Measurements from ENCODE around the gene NFIB. TPM values are rescaled to one million over a fixed set of nuclear protein-coding genes. Genes with fewer than 3 reads are reported as not detected.

NFIB gene
- total RNA-seq, 4 donors from 2014 or later: 61.0 to 68.3 (median 65.4) TPM

GRCh38 chr9:14245901-14246525 is 67.9 kb downstream of the NFIB start:
- TF ChIP-seq POLR2AphosphoS5 (IDR thresholded peaks at IDR 0.05): no peak
- no peak for TF ChIP-seq EP300 (IDR thresholded peaks at IDR 0.05)
- no peak for TF ChIP-seq CTCF (IDR thresholded peaks at IDR 0.05)
- TF ChIP-seq POLR2A (IDR thresholded peaks at IDR 0.05): no peak
- H3K4me1 ChIP-seq: peaks cover 2 to 49% (median 2%) of the 10 kb centered on the region in 3 donors
- H3K27me3 ChIP-seq: no peaks in the 10 kb centered on the region
- H3K4me3 ChIP-seq: no peak overlapping the region
- ATAC-seq: no peak
- WGBS, 2 donors (ENCODE audit: low coverage in 1 of 2): 82 to 89% methylated on average over 3 of the region's 3 CpGs
- no peaks in the 10 kb centered on the region for H3K9me3 ChIP-seq
- no peaks in the 10 kb centered on the region for H3K36me3 ChIP-seq
- no peak overlapping the region for H3K27ac ChIP-seq

- peaks cover 0 to 58% (median 4%) of the 10 kb centered on the region in 3 donors for H3K4me1 ChIP-seq
Measured at GRCh38 chr9:14243514-14244042, 70.4 kb downstream of the NFIB start.

GRCh38 chr9:14242150-14242805 is 71.7 kb downstream of the NFIB start:
- H3K4me3 ChIP-seq: no peak overlapping the region
- H3K27ac ChIP-seq: no peak overlapping the region
- no peaks in the 10 kb centered on the region for H3K36me3 ChIP-seq
- H3K9me3 ChIP-seq: no peaks in the 10 kb centered on the region
- no peaks in the 10 kb centered on the region for H3K27me3 ChIP-seq
- H3K4me1 ChIP-seq: peaks cover 0 to 68% (median 4%) of the 10 kb centered on the region in 3 donors
- TF ChIP-seq POLR2A (IDR thresholded peaks at IDR 0.05): no peak
- no peak for TF ChIP-seq POLR2AphosphoS5 (IDR thresholded peaks at IDR 0.05)
- TF ChIP-seq EP300 (IDR thresholded peaks at IDR 0.05): no peak
- TF ChIP-seq CTCF (IDR thresholded peaks at IDR 0.05): no peak
- no peak for ATAC-seq

More at GRCh38 chr9:14243514-14244042, 70.4 kb downstream of the NFIB start:
- Histone ChIP-seq H3K27me3 (no peaks in the 10 kb centered on the region), H3K9me3 (no peaks in the 10 kb centered on the region), H3K36me3 (no peaks in the 10 kb centered on the region), H3K4me3 (no peak overlapping the region), H3K27ac (no peak overlapping the region)
- 66 to 79% methylated on average over 5 of the region's 5 CpGs for WGBS, 2 donors (ENCODE audit: low coverage in 1 of 2)
- ATAC-seq: no peak
- no peak for TF ChIP-seq EP300 (IDR thresholded peaks at IDR 0.05)
- no peak for TF ChIP-seq CTCF (IDR thresholded peaks at IDR 0.05)
- no peak for TF ChIP-seq POLR2AphosphoS5 (IDR thresholded peaks at IDR 0.05)

- Histone ChIP-seq H3K27me3 (no peaks in the 10 kb centered on the region), H3K27ac (peak overlapping the region in 2 of 4 donors; percentile 5 to 18), H3K4me3 (no peak overlapping the region), H3K9me3 (no peaks in the 10 kb centered on the region), H3K36me3 (no peaks in the 10 kb centered on the region), H3K4me1 (peaks cover 0 to 69% (median 4%) of the 10 kb centered on the region in 3 donors)
- no peak for ATAC-seq
- no peak for TF ChIP-seq CTCF (IDR thresholded peaks at IDR 0.05)
- WGBS, 2 donors (ENCODE audit: low coverage in 1 of 2): 18 to 24% methylated on average over 5 to 6 of the region's 6 CpGs
Measured at GRCh38 chr9:14240537-14240936, 73.4 kb downstream of the NFIB start.

GRCh38 chr9:14238518-14238917 is 75.4 kb downstream of the NFIB start:
- 17 to 23% methylated on average over 4 of the region's 4 CpGs for WGBS, 2 donors (ENCODE audit: low coverage in 1 of 2)
- Histone ChIP-seq H3K4me3 (no peak overlapping the region), H3K4me1 (peaks cover 0 to 66% (median 4%) of the 10 kb centered on the region in 3 donors), H3K9me3 (no peaks in the 10 kb centered on the region), H3K36me3 (no peaks in the 10 kb centered on the region), H3K27ac (peak overlapping the region in 1 of 4 donors; percentile 12), H3K27me3 (no peaks in the 10 kb centered on the region)
- TF ChIP-seq POLR2AphosphoS5 (IDR thresholded peaks at IDR 0.05) (no peak), EP300 (IDR thresholded peaks at IDR 0.05) (no peak), POLR2A (IDR thresholded peaks at IDR 0.05) (no peak), CTCF (IDR thresholded peaks at IDR 0.05) (no peak)
- peak; percentile 73 for ATAC-seq

Data from gastroesophageal sphincter (tissue), 4 donors.